Astrocyte (in vitro differentiated cells and primary cell): ENCODE results near the gene PTPRE.

Experiments used
- EZH2 ChIP-seq: IDR thresholded peaks from 2 replicates; pipeline ENCODE4 v1.6.1; 2012; ENCODE audit warnings: mild to moderate bottlenecking, low read length, inconsistent platforms; ENCODE audit not compliant: insufficient read depth
- TF ChIP-seq, protein P1 (sequence below): IDR thresholded peaks from 2 replicates; pipeline ENCODE4 v1.5.1; 2011; ENCODE audit warnings: low read depth, mild to moderate bottlenecking, inconsistent platforms, low read length, moderate library complexity; ENCODE audit not compliant: insufficient read depth

DNA sequence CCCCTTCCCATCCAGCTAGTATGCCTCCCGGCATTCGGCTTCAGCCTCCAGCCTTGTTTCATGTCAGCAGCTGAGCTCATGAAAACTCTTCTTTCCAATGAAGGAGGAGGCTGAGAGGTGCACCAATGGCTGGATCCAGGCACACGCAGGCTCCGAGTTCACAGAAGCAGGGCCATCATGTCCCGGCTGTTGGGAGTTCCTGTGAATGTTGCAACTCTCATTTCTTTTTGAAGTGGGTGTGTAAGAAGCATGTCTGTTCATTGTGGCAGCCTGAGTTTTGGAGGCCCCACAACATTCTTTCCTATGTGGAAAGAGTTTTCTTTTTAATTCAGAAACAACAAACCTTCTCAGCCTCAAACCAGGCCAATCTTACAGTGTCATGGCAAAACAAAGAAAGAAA is 89.7 kb downstream of the PTPRE start:
- TF ChIP-seq, protein P1, sequence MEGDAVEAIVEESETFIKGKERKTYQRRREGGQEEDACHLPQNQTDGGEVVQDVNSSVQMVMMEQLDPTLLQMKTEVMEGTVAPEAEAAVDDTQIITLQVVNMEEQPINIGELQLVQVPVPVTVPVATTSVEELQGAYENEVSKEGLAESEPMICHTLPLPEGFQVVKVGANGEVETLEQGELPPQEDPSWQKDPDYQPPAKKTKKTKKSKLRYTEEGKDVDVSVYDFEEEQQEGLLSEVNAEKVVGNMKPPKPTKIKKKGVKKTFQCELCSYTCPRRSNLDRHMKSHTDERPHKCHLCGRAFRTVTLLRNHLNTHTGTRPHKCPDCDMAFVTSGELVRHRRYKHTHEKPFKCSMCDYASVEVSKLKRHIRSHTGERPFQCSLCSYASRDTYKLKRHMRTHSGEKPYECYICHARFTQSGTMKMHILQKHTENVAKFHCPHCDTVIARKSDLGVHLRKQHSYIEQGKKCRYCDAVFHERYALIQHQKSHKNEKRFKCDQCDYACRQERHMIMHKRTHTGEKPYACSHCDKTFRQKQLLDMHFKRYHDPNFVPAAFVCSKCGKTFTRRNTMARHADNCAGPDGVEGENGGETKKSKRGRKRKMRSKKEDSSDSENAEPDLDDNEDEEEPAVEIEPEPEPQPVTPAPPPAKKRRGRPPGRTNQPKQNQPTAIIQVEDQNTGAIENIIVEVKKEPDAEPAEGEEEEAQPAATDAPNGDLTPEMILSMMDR: no peak
- no peak for TF ChIP-seq EZH2
